K562 (cell line): ENCODE results near the gene CUTA. TPM values are rescaled to one million over a fixed set of nuclear protein-coding genes. Genes with fewer than 3 reads are reported as not detected.

Experiments used
- BRD9 ChIP-seq: fragments of 450-650 bp; IDR thresholded peaks from 2 replicates; pipeline ENCODE4 v1.6.1; 2018; ENCODE audit warnings: low read depth; ENCODE audit not compliant: partially characterized antibody
- CAMTA2 ChIP-seq: fragments of 250-450 bp; sonication (Bioruptor Pico); conservative IDR thresholded peaks from 2 replicates; pipeline ENCODE4 v1.5.1; 2022
- CBX5 ChIP-seq: IDR thresholded peaks from 2 replicates; pipeline ENCODE4 v1.6.1; 2014; ENCODE audit warnings: low read depth, borderline replicate concordance
- CHCHD3 ChIP-seq: fragments of 250-450 bp; sonication (Bioruptor Pico); IDR thresholded peaks from 2 replicates; pipeline ENCODE4 v2.1.2; 2022; ENCODE audit warnings: mild to moderate bottlenecking
- CSDE1 ChIP-seq, 2 experiments: fragments of 450-650 bp; IDR thresholded peaks; 2 replicates each; pipeline ENCODE4 v1.6.1; 2016; ENCODE audit warnings: mild to moderate bottlenecking in 1 of 2
- DDX20 ChIP-seq: fragments of 450-650 bp; IDR thresholded peaks from 2 replicates; pipeline ENCODE4 v1.6.1; 2016; ENCODE audit warnings: missing genetic modification characterization, low read depth, mild to moderate bottlenecking, missing compliant biosample characterization, moderate library complexity
- EP300 ChIP-seq: IDR thresholded peaks from 2 replicates; pipeline ENCODE4 v1.6.1; 2012; ENCODE audit warnings: low read length, improper control_type of control experiment
- HDGF ChIP-seq: fragments of 450-650 bp; IDR thresholded peaks from 2 replicates; pipeline ENCODE4 v1.6.1; 2016
- HMG20B ChIP-seq: fragments of 250-450 bp; sonication (Bioruptor Pico); IDR thresholded peaks from 2 replicates; pipeline ENCODE4 v1.5.0; 2021; ENCODE audit warnings: mild to moderate bottlenecking
- KAT8 ChIP-seq: fragments of 450-650 bp; IDR thresholded peaks from 2 replicates; pipeline ENCODE4 v1.6.1; 2016; ENCODE audit warnings: low read depth, mild to moderate bottlenecking
- MCM2 ChIP-seq: fragments of 450-650 bp; IDR thresholded peaks from 2 replicates; pipeline ENCODE4 v1.6.1; 2017; ENCODE audit warnings: low read depth, mild to moderate bottlenecking
- NEUROD1 ChIP-seq: fragments of 150-350 bp; IDR thresholded peaks from 2 replicates; pipeline ENCODE4 v1.6.1; 2014; ENCODE audit warnings: borderline replicate concordance, low read length, low read depth; ENCODE audit not compliant: partially characterized antibody
- NFE2 ChIP-seq: IDR thresholded peaks from 2 replicates; pipeline ENCODE4 v1.6.1; 2014; ENCODE audit warnings: antibody characterized with exemption, low read depth
- PTRF ChIP-seq: fragments of 450-650 bp; IDR thresholded peaks from 2 replicates; pipeline ENCODE4 v1.6.1; 2016; ENCODE audit warnings: mild to moderate bottlenecking, missing genetic modification characterization, missing compliant biosample characterization
- SUPT5H ChIP-seq: fragments of 450-650 bp; IDR thresholded peaks from 2 replicates; pipeline ENCODE4 v1.6.1; 2016
- ZNF124 ChIP-seq: sonication (generic); formaldehyde crosslinking; IDR thresholded peaks from 2 replicates; pipeline ENCODE4 v1.8.1; 2022; ENCODE audit warnings: missing genetic modification reagents
- ZNF134 ChIP-seq: fragments of 250-450 bp; sonication (Bioruptor Pico); conservative IDR thresholded peaks from 2 replicates; pipeline ENCODE4 v1.4.0; 2020
- ZNF239 ChIP-seq: fragments of 250-450 bp; sonication (Bioruptor Pico); IDR thresholded peaks from 2 replicates; pipeline ENCODE4 v1.4.0; 2020; ENCODE audit warnings: mild to moderate bottlenecking
- ZNF384 ChIP-seq: IDR thresholded peaks from 2 replicates; pipeline ENCODE4 v1.6.1; 2012; ENCODE audit warnings: low read depth, low read length, improper control_type of control experiment
- ZNF41 ChIP-seq: fragments of 250-450 bp; sonication (Bioruptor Pico); conservative IDR thresholded peaks from 2 replicates; pipeline ENCODE4 v1.4.0; 2020; ENCODE audit warnings: mild to moderate bottlenecking
- ZNF778 ChIP-seq: fragments of 450-650 bp; formaldehyde crosslinking; IDR thresholded peaks from 2 replicates; pipeline ENCODE4 v1.4.0; 2020; ENCODE audit warnings: mild to moderate bottlenecking, moderate library complexity
- polyA plus RNA-seq, 8 experiments: library from polyadenylated mRNA; depleted of rRNA in 4 of 8; stranded (reverse) in 5 of 8; unstranded in 3 of 8; fragments of >200 nt; fragmentation: Nextera tagmentation in 2 of 8; fragmentation: Illumina TruSeq in 1 of 8; extraction: Ambion mirVana in 2 of 8; extraction: Trizol in 1 of 8; gene quantifications; 2 replicates each; pipeline versions ENCODE4 v1.2.1 to v1.2.3, GENCODE V29; 2011 to 2014; ENCODE audit warnings: inconsistent platforms in 1 of 8, missing spikeins in 1 of 8
- total RNA-seq, 7 experiments: library from RNA; depleted of rRNA in 6 of 7; stranded (reverse); fragments of >200 nt in 6 of 7; fragmentation: Illumina TruSeq in 2 of 7; extraction: Trizol in 2 of 7; gene quantifications; 2 replicates each; pipeline versions ENCODE4 v1.2.1 to v1.2.3, GENCODE V29; 2011 to 2021; ENCODE audit warnings: low replicate concordance in 1 of 7
- TF ChIP-seq, protein P1 (sequence below): fragments of 450-650 bp; IDR thresholded peaks from one replicate; pipeline ENCODE4 v1.6.1; 2018; ENCODE audit warnings: mild to moderate bottlenecking, moderate library complexity; ENCODE audit not compliant: partially characterized antibody
- TF ChIP-seq, protein P2 (sequence below): fragments of 450-650 bp; formaldehyde crosslinking; IDR thresholded peaks from 2 replicates; pipeline ENCODE4 v1.4.0; 2020; ENCODE audit warnings: mild to moderate bottlenecking, moderate library complexity
- TF ChIP-seq, protein P3 (sequence below), 3 experiments: IDR thresholded peaks in 2 of 3; conservative IDR thresholded peaks in 1 of 3; 2 replicates each; pipeline ENCODE4 v1.5.1; 2011 to 2012; ENCODE audit warnings: low read length in 3 of 3, mild to moderate bottlenecking in 3 of 3, control low read depth in 2 of 3, improper control_type of control experiment in 1 of 3, inconsistent platforms in 1 of 3, low read depth in 1 of 3, mixed read lengths in 1 of 3, moderate library complexity in 1 of 3; ENCODE audit not compliant: insufficient read depth in 2 of 3
- TF ChIP-seq, protein P4 (sequence below): fragments of 450-650 bp; formaldehyde crosslinking; IDR thresholded peaks from 2 replicates; pipeline ENCODE4 v1.4.0; 2022; ENCODE audit warnings: missing genetic modification characterization

Gene CUTA
- total and polyA plus RNA-seq, 9 of the 15 experiments (the other 6 are each of a cell fraction or from before 2014, with no cell fraction given) = 166 to 682 (median 310) TPM

DNA sequence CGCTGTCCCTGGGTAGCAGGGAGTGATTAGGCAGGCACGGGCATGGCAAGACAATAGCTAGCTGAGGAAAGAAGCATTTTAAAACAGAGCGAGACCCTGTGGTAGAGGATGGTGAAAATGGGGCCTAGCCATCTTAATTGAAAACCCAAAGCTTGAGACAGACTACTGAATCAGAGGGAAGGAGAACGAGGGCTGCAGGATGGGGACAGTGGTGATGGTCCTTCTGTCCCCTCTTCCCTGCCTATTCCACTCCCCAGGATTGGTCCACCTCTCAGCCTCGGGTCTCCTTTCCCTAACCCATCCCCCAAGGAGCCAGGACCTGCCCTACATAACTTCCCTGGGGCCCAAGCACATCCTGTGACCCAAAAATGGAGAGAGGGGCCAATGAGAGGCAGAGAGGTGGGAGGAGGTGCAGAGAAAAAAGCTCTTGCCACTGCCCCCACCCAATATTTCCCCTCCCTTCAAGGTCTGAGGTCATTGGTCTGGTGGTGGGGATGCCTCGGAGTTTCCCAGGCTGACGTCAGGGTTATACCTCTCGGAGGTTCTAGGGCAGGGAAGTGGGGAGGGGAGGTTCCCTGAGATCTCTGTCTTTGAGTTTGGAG, 884 bp upstream of the CUTA start (continued):
- TF ChIP-seq CSDE1 (IDR thresholded peaks at IDR 0.05) (0 out of 4 replicates have a peak, but pooled peaks of 1 of the 2 experiments have one; percentile 29), PTRF (tag) (no peak), SUPT5H (0 out of 2 replicates have a peak, but pooled peaks have one; percentile 24), CBX5 (no peak), ZNF239 (no peak), ZNF134 (no peak; the same call in 1 of the 2 replicates), HDGF (no peak), DDX20 (no peak), EP300 (peak; percentile 62), BRD9 (peak; percentile 13), HMG20B (CRISPR knock-in tag) (no peak; the same call in 1 of the 2 replicates), ZNF384 (no peak), NEUROD1 (no peak), ZNF41 (0 out of 2 replicates have a peak, but pooled peaks have one; percentile 36), CAMTA2 (no peak), KAT8 (no peak), CHCHD3 (CRISPR knock-in tag) (no peak), MCM2 (no peak), NFE2 (no peak), ZNF124 (no peak), ZNF778 (no peak)
- TF ChIP-seq, protein P1, sequence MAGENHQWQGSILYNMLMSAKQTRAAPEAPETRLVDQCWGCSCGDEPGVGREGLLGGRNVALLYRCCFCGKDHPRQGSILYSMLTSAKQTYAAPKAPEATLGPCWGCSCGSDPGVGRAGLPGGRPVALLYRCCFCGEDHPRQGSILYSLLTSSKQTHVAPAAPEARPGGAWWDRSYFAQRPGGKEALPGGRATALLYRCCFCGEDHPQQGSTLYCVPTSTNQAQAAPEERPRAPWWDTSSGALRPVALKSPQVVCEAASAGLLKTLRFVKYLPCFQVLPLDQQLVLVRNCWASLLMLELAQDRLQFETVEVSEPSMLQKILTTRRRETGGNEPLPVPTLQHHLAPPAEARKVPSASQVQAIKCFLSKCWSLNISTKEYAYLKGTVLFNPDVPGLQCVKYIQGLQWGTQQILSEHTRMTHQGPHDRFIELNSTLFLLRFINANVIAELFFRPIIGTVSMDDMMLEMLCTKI = no peak
- TF ChIP-seq, protein P2, sequence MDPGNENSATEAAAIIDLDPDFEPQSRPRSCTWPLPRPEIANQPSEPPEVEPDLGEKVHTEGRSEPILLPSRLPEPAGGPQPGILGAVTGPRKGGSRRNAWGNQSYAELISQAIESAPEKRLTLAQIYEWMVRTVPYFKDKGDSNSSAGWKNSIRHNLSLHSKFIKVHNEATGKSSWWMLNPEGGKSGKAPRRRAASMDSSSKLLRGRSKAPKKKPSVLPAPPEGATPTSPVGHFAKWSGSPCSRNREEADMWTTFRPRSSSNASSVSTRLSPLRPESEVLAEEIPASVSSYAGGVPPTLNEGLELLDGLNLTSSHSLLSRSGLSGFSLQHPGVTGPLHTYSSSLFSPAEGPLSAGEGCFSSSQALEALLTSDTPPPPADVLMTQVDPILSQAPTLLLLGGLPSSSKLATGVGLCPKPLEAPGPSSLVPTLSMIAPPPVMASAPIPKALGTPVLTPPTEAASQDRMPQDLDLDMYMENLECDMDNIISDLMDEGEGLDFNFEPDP = no peak
- TF ChIP-seq, protein P3, sequence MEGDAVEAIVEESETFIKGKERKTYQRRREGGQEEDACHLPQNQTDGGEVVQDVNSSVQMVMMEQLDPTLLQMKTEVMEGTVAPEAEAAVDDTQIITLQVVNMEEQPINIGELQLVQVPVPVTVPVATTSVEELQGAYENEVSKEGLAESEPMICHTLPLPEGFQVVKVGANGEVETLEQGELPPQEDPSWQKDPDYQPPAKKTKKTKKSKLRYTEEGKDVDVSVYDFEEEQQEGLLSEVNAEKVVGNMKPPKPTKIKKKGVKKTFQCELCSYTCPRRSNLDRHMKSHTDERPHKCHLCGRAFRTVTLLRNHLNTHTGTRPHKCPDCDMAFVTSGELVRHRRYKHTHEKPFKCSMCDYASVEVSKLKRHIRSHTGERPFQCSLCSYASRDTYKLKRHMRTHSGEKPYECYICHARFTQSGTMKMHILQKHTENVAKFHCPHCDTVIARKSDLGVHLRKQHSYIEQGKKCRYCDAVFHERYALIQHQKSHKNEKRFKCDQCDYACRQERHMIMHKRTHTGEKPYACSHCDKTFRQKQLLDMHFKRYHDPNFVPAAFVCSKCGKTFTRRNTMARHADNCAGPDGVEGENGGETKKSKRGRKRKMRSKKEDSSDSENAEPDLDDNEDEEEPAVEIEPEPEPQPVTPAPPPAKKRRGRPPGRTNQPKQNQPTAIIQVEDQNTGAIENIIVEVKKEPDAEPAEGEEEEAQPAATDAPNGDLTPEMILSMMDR (IDR thresholded peaks at IDR 0.05 in 2 of 3, conservative IDR thresholded peaks at IDR 0.05 in 1 of 3; ENCODE audit: insufficient read depth in 2 of 3, low read depth in 1 of 3, low read length in 3 of 3) = 0 out of 6 replicates have a peak, but pooled peaks of 1 of the 3 experiments have one; percentile 15
- TF ChIP-seq, protein P4, sequence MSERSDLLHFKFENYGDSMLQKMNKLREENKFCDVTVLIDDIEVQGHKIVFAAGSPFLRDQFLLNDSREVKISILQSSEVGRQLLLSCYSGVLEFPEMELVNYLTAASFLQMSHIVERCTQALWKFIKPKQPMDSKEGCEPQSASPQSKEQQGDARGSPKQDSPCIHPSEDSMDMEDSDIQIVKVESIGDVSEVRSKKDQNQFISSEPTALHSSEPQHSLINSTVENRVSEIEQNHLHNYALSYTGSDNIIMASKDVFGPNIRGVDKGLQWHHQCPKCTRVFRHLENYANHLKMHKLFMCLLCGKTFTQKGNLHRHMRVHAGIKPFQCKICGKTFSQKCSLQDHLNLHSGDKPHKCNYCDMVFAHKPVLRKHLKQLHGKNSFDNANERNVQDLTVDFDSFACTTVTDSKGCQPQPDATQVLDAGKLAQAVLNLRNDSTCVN (CRISPR knock-in tag) = 0 out of 2 replicates have a peak, but pooled peaks have one; percentile 82
